HL-60/S4 treated with phorbol 12-myristate 13-acetate at 8.2 ng/mL for 4 days and 3 days (cell line): ENCODE results near the gene NEIL1.
"Not testable (repeated sequence)": the region's sequence is repeated elsewhere in the genome, so short reads cannot be mapped to it uniquely, and the experiment has no call there.

Experiments
- in situ Hi-C: fragments of 300-500 bp; cut with MboI; formaldehyde crosslinking; loops from 2 replicates; pipeline ENCODE4 v1.15.0; 2022; ENCODE audit warnings: low sequenced_read_pairs

The NEIL1 gene

DNA sequence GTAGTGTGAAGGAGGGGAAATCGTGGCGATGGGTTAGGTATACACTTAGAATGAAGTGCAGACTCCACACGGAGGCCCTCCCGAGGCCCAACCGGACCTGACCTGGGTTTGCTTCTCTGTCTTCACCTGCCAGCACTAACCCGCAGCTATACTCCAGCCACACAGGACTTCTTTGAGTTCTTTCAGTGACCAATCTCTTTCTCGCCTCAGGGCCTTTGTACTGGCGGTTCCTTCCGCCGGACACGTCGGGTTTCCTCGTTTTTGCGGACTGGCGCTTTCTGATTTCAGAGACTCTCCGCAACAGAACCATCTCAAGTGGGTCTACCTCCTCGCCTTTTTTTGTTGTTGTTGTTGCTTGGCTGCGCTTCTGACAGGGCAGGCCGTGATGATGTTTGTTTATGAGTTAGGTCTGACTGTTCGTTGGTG lies at the start of gene NEIL1:
TSS of gene NEIL1 (plus strand) at position 244 of the 426 bp plus-strand sequence. CDS start 1,867 bp downstream, outside the sequence.
- in situ Hi-C loops, result loop anchor here (25.0 kb wide), 1 partner anchor 110 kb away; no protein-coding TSS in a partner anchor

DNA sequence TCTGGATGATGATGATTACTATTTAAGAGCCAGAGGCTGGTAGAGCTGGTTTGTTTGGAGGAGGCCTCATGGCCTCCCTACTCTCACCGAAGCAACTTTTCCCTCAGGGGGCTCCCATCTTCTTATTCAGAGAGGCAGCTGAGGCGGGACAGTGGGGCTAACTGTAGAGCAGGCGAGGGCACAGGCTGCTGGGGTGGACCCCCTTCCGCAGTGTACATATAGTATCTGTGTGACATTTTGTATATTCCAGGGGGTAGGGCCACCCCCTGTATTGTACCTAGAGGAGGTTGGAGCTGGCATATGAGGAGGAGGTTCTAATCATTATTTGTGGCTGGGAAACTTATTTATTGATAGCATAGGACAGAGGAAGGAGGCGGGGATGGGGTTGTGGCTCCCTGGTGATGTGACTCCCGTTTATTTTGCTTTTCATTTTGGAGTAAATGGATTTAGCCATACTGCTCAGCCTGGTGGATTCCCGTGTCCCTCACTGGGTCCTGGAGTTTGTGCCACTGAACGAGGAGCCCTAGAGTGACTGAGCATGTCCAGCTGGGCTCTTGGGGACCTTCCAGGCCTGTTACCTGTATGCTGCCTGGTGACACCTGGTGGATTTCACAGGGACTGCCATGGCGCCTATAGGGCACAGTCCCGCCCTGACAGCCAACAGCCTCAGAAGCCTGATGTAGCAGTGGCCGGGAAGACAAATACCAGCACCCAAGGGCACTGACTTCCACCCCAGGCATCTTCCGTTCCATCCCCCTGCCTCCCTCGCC lies 48.1 kb upstream of the NEIL1 start:
- in situ Hi-C loops, result not testable (repeated sequence)

DNA sequence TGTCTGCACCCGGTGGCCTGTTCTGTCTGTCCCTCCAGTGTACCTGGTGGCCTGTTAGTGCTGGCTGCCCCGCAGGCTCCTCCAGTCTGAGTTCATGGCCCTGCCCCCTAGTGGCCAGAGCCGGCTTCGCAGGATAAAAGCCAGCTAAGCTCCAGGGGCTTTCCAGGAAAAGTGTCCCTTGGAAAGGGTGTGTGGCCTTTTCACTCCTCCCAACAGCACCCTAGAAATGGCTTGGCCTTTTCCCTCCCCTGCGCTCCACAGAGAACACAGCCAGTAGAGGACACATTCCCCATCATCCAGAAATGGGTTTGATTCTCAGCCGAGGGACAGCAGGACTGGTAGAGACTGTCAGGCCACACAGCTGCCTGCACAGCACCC lies 47.5 kb upstream of the NEIL1 start:
- in situ Hi-C loops, result not testable (repeated sequence)

DNA sequence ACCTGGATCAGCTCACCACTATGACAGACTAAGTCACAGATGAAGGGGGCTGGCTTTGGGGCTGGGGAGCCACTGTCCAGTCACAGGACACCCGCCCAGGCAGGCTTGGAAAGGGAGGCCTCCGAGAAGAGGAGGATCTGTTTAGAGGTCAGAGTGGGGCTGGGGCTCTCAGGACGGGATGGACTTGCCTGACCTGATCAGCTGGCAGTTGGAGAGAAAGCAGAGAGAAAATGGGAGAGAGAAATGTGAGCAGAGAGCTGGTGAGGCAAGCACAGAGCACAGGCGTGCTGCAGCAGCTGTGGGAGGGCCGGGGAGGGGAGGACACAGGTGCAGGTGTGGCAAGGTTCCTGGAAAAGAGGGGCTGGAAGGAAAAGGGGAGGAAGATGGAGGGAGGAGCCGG lies 46.8 kb upstream of the NEIL1 start:
- in situ Hi-C loops, result not testable (repeated sequence)

DNA sequence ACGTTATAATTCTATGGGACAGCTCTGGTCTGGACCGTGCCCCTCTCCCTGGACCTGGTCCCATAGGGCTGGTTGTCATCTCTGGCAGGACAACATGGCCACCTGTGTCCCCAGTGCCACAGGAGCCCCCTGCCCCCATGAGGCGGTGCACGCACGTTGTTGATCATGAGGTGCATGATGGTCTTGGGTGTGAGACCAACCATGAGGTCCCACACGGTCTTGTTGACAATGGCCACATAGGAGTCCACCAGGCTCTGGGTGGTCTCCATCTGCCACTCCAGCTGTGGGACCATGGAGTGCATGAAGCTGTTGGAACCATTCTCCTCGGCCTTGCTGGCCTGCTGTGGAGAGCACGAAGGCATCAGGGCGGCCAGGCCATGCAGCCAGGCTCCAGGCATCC lies 44.5 kb upstream of the NEIL1 start:
- in situ Hi-C loops, result no loop called here

DNA sequence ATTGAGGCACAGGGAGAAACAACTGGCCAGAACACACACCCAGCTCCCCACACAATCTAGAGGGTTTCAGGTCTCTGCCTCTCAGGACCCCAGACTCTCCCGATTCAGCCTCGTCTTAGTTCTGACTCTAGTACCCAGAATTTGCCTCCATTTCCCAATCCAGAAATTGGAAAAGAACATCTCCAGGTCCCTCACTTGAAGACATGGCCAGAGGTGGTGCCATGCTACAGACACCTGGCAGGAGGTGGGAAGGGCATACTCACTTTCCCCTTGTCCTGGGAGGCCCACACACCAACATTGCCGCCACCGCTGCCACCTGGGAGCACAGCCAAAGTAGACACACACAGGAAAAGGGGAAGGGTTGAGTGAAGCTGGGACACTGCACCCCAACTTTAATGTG lies 44.1 kb upstream of the NEIL1 start:
- in situ Hi-C loops, result not testable (repeated sequence)

- in situ Hi-C loops, result no loop called here
These were observed 40.7 kb upstream of the NEIL1 start for GRCh38 chr15:75306188-75306587.

GRCh38 chr15:75307778-75308390 lies 39.0 kb upstream of the NEIL1 start:
- in situ Hi-C loops, result no loop called here

DNA sequence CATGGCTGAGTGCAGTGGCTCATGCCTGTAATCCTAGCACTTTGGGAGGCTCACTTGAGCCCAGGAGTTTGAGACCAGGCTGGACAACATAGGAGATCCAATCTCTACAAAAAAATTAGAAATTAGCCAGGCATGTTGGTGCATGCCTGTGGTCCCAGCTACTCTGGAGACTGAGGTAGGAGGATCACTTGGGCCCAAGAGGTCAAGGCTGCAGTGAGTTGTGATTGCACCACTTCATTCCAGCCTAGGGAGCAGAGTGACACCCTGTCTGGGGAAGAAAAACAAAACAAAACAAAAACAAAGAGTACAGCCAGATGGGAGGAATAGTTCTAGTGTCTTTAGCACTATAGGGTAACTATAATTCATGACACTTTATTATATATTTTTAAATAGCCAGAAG lies 37.1 kb upstream of the NEIL1 start:
- in situ Hi-C loops, result no loop called here

DNA sequence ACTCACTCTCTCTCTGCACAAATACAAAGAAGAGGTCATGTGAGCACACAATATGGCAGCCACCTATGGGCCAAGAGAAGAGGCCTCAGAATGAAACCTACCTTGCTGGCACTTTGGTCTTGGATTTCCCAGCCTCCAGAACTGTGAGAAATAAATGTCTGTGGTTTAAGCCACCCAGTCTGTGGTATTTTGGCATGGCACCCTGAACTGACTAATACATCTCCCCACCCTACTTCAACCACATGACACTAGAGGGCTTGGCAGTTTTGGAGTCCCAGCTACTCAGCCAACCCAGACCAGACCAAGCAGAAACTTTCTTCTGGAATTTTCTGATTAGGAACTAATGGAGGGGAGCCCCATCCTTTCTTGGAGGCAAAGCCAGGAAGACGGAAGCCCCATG lies 34.3 kb upstream of the NEIL1 start:
- in situ Hi-C loops, result not testable (repeated sequence)

DNA sequence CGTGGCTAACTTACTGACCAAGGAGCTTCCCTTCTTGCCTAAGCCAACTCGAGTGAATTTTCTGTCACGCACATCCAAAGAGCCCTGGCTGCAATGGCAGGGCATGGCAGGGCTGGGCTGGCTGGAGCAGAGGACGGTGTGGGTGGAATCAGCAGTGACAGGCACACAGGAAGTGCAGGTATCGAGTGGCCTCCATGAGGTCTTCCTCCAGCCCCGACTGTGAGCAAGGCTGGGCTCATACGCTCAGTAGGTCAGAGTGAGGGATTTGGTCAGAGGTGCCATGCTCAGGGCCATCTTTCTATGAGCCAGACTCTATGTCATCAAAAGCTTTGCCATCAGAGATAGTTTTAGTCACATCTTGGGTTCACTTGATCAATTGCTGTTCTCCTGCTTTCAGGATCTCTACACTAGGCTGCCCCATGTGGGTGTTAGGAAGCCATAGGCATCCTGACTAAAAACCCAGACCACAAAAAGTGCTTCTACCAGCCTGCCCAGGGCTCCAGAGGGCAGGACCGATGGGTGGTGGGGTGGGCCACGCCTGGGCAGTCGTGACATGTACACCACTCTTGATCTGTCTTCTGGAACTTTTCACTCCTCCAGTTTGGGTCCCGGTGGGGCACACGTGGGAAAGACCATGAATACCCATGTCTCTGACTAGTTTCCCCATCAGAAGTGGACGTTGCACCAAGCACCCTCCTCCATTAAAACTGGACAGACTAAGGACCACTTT lies 33.6 kb upstream of the NEIL1 start:
- in situ Hi-C loops, result no loop called here

DNA sequence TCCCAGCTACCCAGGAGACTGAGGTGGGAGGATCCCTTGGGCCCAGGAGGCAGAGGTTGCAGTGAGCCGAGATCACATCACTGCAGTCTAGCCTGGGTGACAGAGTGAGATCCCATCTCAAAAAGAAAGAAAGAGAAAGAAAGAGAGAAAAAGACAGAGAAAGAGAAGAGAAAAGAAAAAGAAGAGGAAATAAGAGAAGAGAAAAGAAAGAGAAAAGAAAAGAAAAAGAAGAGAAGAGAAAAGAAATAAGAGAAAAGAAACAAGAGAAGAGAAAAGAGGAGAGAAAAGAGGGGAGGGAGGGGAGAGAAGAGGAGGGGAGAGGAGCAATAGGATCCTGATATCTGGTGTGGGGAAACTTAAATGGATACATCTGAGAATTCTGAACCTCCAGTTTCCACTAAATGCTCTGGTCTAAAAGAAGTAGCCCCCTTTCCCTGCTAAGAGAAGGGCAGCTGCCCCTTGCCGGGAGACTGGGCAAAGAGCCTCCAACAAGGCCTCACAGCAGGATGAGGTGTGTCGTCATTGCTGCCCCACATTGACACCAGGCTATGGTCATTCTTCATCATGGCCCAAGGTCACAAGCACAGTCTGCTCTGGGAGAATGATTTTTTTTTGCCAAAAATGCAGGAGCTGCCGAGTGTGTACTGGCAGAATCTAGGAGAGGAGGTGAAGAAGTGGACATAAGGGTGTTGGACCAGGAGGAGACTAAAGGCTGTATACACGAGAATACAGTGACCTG lies 32.1 kb upstream of the NEIL1 start:
- in situ Hi-C loops, result no loop called here

DNA sequence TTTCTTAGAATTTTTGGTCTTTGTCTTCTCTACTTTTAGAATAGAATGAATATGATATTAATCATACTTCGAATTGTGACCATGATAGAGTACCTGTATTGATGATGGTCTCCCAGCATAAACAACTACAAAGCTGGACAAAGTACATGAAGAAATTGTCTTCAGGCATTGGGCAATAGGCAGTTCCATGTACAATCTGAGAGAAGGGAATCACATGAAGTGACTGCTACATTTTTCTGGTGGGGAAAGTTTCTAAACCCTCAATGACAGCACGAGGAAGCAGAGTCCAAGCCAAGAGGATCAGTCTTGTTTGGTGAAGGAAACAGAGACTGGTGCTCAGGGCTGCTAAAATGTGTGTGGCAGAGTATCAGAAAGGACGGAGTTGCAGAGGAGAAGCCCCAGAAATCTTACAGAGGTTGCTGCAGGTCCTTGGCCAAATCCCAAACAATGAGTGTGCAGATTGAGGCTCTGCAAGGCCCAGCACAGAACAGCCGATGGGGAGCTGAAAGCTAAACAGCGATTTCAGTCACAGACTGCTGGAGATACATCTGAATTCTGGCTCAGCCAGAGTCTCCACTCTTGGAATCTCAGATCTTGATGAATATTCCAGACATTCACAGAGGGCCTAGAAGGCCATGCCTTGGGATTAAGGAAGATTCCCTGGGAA lies 27.5 kb upstream of the NEIL1 start:
- in situ Hi-C loops, result not testable (repeated sequence)

DNA sequence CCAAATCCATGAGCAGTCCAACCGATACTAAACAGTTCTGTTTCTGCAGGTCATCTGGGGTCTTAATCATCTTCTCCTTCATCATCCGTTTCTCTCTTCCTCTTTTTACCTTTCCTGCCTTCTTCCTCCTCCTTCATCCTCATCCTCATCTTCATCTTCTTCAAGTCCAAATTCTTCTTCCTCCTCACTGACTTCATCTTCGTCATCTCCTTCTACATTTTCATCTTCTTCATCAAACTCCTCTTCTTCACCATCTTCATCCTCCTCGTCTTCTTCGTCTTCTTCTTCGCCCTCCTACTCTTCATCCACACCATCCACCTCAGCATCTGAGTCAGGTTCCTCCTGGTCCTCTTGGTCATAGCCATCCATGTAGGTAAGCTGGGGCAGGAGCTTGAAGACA lies 25.1 kb upstream of the NEIL1 start:
- in situ Hi-C loops, result no loop called here

- in situ Hi-C loops, result loop anchor here (25.0 kb wide), 1 partner anchor 89 kb away; no protein-coding TSS in a partner anchor
These were observed 20.9 kb upstream of the NEIL1 start for GRCh38 chr15:75325922-75326321.

DNA sequence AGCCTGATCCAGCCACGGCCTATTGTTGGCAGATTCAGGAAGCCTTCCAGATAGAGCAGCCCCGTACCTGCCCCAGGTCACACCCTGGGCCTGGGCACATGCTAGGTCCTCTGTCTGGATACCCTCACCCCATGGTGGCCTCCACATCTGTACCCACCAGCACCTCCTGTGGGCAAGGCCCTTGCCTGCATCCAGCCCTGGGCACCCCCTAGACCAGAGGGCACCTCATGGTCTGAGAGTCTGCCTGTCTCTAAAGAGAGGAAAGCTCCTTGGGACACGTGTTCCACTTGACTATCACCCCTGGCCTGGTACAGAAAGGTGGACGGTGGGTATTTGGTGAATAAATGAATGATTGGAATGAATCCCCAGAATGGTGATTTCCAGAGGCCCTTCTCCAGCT lies 19.8 kb upstream of the NEIL1 start:
- in situ Hi-C loops, result loop anchor here (25.0 kb wide), 1 partner anchor 90 kb away; no protein-coding TSS in a partner anchor

GRCh38 chr15:75327491-75327890 lies 19.3 kb upstream of the NEIL1 start:
- in situ Hi-C loops, result loop anchor here (25.0 kb wide), 1 partner anchor 90 kb away; no protein-coding TSS in a partner anchor

- in situ Hi-C loops, result loop anchor here (25.0 kb wide), 1 partner anchor 91 kb away; no protein-coding TSS in a partner anchor
These were observed 18.1 kb upstream of the NEIL1 start for GRCh38 chr15:75328493-75329314.

DNA sequence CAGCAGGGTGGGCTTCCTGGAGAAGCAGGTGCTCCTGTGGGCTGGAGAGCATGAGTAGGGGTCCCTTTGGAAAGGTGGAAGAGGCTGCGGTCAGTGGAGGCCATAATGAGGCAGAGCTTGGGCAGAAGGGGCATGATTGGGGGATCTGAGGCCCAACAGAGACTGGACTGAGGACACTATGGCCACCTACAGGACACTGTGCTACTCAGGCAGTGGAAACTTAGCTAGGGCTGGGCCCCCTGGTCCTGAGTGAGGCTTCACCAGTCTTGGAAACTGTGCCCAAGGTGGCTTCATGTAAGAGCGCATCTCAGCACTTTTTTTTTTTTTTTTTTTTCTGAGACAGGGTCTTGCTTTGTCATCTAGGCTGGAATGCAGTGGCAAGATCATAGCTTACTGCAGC lies 17.3 kb upstream of the NEIL1 start:
- in situ Hi-C loops, result loop anchor here (25.0 kb wide), 1 partner anchor 92 kb away; no protein-coding TSS in a partner anchor
